Suppressor macrophage treated with lipopolysaccharide for 1 hour (primary cell): Measurements from ENCODE around the gene HCK.

Source experiments
- DNase-seq, 3 donors: peaks; one replicate each; pipeline ENCODE4 v3.0.0-alpha.2; 2020 to 2022

The HCK gene

DNA sequence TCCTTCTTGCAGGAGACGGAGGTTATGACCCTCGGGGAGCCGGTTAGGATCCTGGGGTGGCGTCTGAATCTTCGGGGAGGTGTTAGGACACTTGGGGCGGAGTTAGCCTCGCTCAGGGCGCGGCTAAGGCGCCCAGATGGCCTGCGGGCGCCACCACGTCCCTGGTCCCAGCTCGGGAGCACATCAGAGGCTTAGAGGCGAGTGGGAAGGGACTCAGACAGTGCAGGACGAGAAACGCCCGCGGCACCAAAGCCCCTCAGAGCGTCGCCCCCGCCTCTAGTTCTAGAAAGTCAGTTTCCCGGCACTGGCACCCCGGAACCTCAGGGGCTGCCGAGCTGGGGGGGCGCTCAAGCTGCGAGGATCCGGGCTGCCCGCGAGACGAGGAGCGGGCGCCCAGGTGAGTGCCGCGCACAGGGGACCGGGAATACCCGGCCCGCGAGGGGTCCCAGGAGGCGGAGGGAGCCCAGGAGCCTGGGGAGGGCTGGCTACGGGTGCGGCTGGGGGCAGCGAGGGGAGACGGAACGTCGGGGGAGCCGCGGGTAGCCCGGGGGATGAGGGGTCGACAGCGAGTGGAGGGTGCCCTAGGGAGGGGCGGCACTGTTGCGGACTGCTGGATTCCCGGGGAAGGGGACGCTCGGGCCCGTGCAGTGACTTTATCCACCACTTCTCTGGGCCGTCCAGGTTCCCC is at the start of gene HCK:
Gene HCK, plus strand, starts transcription at position 153 of the 688 bp plus-strand sequence.
- DNase-seq, result peak; percentile 88 to 93 (median 90)

DNA sequence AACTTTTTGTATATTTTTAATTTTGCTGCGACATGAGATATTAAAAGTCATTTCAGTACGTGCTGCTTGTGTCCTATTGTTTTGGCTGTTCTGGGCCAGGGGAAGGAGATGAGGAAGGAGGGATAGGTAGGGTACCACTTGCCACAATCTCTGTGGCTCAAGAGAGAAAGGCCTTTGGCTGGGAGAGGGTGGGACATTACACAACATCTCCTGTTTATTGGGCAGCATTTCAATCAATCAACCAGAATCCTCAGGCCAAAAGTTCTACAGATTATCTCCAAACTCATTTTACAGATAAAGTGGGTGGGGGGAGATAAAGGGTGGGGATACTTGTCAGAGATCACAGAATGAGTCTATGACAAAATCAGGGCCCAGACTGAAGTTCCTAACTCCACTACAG is 48.7 kb upstream of the HCK start:
- DNase-seq, result no peak

DNA sequence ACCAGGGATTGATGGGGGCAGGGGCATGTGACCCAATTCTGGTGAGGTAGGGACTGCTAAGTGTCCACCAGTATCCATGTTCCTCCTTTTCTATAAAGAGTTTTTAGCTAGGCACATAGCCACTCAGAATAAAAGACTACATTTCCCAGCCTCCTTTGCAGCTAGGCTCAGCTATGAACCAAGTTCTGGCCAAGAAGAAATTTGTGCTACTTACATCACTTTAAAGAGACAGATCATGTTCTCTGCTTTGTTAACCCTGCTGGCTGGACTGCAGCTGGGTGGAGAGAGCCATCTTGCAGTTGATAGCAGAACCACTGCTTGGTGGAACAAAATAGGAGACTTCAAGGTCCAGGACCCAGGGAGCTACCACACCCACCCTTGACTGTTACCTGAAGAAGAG is 47.1 kb upstream of the HCK start:
- peak; percentile 34 to 45 (median 42) for DNase-seq

DNA sequence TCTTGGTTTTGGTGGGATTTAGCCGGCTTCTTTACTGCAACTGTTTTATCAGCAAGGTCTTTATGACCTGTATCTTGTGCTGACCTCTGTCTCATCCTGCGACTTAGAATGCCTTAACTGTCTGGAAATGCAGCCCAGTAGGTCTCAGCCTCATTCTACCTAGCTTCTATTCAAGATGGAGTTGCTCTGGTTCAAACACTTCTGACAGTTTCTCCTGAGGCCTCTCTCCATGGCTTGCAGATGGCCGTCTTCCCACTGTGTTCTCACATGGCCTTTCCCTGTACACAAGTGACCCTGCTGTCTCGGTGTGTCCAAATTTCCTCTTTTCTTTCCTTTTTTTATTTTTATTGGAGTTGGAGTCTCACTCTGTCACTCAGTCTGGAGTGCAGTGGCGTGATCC is 46.0 kb upstream of the HCK start:
- no peak for DNase-seq

DNA sequence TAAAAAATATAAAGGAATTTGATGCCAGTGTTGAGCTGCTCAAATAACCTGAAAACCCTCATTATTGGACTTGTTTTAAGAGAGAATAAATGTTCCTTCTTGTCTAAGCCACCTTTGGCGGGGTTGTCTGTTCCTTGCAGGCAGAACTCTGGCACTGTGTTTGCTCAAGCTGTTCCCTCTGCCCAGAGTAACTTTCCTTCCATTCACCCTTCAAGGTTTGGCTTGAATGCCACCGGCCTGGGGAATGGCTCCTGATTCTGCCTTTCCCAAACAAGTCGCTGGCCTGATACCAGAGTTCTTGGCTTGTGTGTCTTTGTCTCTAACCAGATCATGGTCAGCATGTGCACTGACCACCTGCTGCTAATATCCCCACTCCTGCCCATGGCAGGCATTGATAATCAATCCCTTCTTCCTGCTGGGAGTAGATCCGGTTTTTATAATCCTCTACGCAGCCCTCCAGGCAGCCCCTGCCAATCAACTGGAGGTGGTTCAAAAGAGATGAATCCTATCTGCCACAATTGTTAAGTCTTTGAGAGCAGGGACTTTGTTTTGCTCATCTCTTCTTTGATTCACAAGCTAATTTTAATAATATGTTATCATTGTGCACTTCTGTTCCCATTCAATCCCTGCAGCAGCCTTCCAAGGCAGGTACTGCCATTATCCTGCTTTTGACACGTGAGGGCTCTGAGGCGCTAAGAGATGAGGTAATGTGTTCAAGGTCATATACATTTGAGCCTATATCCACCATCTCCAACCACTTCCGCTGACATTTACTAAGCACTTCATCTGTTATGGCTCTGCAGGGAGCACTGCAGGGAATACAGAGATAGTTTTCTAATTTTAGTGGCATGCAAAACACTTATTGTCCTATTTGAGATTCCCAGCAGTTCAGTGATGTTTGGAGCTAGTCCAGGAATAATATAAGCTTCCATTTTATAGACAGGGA is 44.9 kb upstream of the HCK start:
- DNase-seq, result no peak

DNA sequence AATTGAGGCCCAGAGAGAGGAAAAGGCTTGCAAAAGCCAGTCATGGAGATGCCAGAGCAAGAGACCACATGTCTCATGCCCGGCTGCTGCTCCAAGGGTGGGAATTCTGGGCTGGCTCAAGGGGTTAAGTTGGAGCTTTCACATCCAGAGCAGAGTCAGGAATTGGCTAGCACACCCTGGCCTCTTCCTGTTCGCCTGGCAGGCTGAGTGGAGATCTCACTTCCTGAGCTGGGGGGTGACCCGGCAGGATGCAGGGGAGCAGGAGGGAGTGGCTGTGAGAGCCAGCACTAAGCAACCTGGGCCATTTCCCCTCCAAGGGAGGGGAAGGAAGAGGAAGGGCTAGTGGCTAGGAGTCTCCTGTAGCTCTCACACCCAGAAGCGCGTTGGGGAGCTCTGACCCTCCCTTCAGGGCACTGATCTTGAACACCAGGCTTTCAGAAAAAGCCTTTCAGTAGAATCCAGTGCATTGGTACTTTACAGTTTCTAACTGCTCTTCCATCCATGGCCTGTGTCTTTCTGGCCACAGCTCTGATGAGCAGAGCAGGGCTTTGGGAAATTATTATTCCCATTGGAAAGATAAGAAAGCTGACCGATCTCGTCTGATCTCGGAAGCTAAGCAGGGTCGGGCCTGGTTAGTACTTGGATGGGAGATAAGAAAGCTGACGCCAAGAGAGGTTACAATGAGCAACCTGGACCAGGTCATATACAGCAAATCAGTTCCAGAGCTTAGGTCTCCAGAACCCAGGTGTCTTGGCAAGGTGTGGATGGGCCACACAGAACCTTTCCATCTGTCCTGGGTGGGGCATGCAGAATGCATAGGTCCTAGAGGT is 44.0 kb upstream of the HCK start:
- DNase-seq, result peak in 1 of 3 donors; percentile 17

DNA sequence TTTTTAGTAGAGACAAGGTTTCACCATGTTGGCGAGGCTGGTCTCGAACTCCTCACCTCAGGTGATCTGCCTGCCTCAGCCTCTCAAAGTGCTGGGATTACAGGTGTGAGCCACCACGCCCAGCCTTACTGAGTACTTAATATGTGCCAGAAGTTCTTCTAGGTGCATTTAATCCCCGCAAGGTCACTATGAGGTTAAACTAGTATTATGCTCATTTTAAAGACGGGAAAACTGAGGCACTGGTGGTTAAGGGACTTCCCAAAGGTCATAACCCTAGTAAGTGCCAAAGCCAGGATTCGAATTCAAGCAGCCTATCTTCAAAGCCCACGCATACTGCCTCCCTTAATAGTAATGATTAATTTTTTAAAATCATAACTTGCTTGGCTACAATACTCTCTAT is 42.5 kb upstream of the HCK start:
- no peak for DNase-seq

DNA sequence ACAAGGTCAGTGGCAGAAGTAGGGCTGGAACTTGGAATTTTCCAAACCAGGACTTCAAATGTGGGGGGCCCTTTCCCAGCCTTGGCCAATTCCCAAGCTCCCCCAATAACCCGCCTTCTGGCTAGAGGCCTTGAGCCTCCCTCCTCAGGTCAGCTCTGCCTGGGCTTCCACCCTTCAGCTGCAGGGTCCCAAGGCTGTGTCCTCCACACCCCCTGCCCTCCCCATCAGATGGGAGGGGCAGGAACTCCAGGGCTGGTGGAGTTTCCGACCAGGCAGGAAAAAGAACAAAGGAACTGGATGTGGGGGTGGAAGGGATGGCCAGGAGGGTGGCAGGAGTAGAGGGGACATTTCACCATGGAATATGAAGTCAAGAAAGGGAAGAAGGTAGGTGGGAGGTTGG is 41.9 kb upstream of the HCK start, which contains the start of gene CCM2L:
Gene CCM2L, plus strand, starts transcription at position 338 of the 400 bp plus-strand sequence. Its CDS starts 17 bp downstream, at position 355.
- no peak for DNase-seq

DNA sequence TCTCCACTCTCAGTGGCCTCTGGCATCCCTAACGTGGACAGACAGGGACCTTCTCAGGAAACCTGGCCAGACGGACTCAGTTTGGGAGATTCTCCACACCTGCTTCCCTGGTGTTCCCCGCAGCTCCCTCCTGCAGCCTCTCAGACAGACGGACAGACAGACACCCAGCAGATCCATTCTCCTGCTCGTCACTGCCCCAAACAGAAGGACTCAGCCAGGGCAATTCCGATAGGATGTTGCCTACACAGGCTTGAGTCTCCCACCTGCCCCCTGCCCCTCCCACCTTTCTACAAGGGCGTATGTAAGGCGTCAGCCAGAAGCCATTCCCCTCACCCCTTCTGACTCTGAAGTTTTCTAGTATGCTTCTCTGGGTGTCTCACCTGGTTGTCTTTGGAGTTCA is 41.4 kb upstream of the HCK start:
- DNase-seq, result no peak

DNA sequence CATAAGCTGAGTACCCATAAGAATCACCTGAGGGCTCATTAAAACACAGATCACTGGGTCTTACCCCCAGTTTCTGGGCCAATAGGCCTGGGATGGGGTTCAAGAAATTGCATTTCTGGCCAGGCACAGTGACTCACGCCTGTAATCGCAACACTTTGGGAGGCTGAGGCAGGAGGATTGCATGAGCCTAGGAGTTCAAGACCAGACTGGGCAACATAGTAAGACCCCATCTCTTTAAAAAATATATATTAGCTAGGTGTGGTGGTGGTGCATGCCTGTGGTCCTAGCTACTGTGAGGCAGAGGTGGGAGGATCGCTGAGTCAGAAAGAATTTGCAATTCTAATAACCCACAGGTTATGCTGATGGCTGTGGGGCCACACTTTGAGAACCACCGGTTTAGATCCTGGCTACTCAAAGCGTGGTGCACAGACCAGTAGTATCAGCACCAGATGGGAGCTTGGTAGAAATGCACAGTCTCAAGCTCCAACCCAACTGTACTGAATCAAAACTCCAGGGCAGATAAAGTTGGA is 39.8 kb upstream of the HCK start:
- DNase-seq, result no peak

DNA sequence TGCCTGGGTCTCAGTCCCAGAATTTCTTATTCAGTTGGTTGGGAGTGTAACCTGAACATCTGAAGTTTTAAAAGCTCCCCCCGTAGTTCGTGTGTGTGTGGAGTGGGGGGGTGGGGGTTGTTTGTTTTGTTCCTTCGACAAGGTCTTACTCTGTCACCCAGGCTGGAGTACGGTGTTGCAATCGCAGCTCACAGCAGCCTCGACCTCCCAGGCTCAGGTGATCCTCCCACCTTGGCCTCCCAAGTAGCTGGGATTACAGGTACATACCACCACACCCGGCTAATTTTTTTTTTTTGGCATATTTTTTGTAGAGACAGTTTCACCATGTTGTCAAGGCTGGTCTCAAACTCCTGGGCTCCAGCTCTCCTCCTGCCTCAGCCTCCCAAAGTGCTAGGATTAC is 38.7 kb upstream of the HCK start:
- DNase-seq, result no peak

DNA sequence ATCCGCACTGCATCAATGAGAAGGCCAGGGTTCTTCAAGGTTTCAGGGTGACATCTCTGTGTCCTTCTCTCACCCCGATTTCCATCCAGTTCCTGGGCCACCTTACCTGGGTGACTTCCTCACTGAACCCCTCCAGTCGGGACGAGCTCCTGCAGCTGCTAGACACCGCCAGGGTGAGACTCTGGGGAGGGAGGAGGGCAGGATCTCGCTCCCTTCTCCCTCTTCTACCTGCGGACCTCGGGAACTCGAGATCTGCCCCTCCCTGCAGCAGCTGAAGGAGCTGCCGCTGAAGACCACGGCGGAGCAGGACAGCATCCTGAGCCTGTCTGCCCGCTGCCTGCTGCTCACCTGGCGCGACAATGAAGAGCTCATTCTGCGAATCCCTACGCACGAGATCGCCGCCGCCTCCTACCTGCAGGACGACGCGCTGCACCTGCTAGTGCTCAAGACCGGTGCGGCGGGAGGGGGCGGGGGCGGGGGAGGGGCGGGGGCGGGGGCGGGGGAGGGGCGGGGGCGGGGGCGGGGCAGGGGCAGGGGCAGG is 34.3 kb upstream of the HCK start:
- DNase-seq, result no peak

DNA sequence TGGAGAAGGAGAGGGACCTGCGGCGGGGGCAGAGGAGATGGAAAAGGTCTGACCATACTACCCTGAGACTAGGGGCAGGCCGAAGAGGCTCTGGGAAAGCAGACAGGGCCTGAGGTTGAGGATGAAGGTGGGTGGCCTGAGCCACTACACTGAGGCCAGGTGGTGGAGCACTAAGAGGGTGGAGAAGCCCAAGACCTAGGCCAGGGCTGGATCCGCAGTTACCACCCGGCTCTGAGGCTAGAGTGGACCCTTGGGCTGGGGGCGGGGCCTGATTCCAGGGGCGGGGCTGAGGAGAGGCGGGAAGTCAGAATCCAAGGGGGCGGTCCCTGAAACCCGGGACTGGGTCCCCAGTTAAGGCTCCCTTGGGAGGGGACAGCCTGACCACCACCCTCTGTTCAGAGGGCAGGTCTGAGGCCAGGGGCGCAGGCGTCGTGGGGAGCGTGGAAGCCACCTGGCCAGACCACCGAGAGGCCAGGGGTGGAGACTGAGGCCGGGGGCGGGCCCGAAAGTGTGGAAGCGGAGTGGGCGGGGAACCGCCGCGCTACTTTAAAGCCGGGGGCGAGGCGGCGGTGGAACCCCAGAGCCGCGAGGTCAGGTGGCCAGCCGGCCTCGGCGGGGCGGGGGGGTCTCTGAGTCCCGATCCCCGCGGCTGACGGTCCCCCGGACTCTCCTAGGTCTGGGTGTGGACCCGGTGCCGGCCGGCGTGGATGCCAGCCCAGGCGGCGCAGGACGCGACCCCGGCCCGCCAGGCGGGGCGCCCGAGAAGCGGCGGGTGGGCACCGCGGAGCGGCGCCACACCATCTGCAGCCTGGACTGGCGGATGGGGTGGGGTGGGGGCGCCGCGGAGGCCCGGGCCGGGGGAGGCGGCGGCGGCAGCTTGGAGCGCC is 33.5 kb upstream of the HCK start:
- peak; percentile 53 to 73 (median 59) for DNase-seq

DNA sequence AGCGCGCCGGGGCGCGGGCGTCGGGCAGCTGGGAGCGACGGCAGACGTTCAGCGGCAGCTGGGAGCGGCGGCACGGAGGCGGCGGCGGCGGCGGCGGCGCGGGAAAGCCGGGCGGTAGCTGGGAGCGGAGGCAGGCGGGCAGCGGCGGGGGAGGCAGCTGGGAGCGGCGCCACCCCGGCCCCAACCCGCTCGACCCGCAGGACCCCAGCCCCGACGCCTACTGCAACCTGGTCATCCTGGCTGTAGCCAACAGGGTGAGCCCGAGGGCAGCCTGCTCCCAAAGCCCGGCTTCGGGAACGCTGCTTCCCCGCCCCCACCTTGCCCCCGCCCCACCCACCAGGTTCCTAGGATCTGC is 32.9 kb upstream of the HCK start:
- DNase-seq, result peak in 2 of 3 donors; percentile 22 to 50

DNA sequence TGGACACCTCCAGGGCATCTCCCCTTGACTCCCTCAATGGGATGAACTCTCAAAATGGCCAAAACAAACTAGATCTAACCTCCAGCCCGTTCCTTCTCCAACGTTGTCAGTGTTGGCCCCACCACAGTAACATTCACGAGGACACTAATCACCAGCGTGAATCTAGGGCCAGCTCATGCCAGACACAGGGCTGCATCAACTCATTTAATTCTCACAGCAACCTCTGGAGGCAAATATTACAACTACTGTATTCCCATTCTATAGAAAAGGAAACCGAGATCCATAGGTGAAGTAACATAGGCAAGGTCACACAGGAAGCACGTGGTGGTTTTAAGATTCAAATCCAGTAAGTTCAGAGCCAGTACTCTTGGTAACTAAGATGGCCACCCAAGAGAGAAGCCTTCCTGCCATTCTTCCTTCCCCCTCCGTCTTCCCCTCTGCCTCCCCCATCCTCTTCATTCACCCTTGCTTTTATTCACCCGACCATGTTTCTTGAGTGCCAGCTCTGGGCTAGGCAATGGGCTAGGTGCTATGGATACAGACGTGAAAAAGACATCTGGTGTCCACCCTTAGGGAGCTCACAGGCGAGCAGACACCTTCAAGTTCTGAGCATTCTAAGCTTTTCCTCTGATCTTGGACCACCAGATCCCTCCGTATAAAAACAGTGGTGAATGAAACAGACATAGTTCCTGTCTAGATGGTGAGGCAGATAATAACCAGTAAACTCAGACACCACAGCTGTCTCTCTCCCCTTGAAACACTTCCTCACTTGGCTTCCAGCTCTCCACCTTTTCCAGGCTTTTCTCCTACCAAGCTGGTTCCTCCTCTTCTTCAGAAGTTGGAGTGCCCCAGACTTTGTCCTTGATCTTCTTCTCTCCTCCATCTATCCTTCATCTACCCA is 32.2 kb upstream of the HCK start:
- DNase-seq, result peak in 2 of 3 donors; percentile 20 to 26

DNA sequence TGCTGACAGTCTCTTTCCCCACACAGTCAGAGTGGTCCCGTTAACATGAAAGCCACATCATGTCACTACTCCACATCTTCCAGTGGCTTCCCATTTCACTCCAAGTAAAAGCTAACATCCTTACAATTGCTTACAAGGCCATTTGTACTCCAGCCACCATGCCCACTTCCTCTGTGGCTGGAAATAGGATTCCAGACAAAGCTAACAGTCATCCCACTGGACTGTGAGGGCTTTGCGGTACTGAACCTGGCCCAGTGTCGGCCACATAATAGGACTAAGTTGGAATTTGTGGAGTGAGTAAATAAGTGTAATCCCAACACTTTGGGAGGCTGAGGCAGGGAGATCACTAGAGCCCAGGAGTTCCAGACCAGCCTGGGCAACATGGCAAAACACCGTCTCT is 31.0 kb upstream of the HCK start:
- DNase-seq, result no peak

DNA sequence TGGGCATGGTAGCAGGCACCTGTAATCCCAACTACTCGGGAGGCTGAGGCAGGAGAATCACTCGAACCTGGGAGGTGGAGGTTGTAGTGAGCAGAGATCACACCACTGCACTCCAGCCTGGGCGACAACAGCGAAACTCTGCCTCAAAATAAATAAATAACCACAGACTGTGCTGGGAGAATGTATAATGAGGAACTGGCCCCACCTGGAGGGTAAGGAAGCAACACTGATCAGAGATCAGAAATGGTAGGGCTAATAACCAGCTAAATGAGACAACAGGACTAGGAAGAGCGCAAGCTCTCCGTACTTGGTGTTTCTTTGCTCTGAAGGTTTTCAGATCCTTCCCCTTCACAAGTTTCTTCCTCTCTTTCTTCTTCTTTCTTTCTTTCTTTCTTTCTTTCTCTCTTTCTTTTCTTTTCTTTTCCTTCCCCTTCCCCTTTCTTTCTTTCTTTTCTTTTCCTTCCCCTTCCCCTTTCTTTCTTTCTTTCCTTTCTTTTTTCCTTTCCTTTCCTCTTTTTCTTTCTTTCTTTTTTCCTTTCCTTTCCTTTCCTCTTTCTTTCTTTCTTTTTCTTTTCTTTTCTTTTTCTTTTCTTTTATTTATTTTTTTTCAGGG is 27.3 kb upstream of the HCK start:
- no peak for DNase-seq

DNA sequence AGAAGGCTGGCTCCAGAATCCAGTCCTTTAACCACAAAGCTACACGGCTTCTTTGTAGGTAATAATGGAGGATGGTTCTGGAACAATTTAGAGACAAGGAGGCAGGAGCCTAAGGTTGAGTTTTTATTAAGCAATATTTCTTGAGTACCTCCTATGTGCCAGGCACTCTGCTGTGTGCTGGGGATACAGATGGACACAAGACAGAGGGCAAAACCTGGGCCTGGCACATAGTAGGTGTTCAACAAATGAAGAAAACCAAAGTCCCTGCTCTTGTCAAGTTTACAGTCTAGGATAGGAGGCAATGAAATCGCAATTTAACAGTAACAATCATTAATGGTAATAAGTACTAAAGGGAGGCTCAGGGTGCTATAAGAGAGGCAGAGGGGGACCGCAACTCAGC is 24.4 kb upstream of the HCK start:
- no peak for DNase-seq

DNA sequence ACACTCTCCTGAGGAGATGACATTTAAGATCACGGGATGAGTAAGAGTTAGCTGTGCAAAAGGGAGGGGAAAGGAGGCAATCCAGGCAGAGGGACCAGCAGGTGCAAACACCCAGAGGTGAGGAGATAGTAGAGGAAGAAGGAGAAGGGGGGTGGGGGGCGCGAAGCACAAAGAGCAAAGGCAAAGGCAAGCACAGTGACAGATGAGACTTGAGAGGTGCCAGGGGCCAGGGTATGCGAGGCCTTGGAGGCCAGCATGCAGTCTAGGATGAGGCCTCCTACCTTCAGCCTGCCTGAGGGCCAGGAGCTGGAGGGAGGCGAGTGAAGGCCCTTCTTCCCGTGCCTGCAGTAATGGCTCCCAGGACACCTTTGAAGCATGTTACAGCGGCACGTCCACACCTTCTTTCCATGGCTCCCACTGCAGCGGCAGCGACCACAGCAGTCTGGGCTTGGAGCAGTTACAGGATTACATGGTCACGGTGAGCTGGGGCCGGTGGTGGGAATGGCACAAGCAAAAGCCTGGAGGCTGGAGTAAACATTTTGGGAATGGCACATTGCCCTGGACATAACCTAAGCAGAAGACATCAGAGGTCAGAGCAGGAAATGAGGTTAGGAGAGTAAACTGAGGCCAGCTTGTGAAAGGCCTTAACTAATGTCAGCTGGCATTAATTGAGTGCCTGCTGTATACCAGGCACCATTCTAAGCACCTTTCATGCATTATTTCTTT is 23.2 kb upstream of the HCK start:
- no peak for DNase-seq
